GM18499 (cell line): ENCODE measurements around the gene C16orf78.

ENCODE experiments used
- ATAC-seq: cut with Tn5 transposase; IDR thresholded peaks from one replicate; pipeline ENCODE4 v1.9.1; 2021; ENCODE audit warnings: moderate number of reproducible peaks; ENCODE audit not compliant: insufficient read depth, unreplicated experiment

C16orf78 gene

DNA sequence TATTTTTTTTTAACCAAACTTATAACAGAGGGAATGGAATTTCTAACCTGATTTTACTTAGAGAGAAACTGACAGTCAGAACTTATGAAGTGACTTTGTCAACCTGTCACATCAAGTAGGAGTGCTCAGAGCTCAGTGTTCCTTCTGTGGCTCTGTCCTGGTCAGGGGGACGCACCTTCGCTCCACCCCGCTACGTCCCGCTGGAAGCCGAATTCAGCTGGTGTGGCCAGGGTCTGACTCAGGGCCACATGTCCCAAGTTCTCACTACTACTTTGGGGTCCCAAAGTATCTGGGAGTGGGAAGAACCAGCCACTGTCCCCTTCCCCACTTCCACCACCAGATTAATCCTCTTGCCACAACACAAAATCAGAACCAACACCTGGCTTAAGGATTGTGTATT lies 51.4 kb downstream of the C16orf78 start:
- ATAC-seq, result no peak

DNA sequence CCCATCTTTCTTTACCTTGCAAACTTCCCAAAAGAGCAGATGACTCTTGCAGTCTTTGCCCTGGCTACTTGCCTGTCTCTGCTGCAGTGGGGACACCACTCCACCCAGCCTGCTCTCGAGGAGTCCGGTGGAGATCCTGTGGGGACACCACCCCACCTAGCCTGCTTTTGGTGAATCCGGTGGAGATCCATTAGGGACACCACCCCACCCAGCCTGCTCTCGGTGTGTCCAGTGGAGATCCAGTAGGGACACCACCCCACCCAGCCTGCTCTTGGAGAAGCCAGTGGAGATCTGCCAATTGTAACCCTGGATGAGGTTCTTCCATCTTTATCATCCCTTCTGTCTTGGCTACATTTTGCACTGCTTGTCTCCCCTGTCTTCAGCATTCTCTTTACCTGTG lies 54.2 kb downstream of the C16orf78 start:
- no peak for ATAC-seq

DNA sequence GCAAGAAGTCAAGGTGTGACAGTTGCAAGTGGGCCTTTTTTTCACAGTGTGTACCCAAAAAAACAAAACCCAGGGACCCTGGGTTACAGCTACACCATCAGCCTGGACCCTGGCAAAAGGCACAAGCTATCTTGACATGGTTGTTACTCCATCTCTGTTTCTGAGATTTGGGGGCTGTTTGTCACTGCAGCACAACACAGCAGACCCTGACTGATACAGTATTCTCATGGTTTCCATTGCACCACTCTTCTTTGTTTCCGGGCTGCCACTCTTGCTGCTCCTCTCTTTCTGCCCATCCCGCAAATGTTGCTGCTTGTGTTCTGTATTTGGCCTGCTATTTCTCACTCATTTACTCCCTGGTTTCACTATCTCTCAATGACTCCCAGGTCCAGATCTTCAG lies 55.2 kb downstream of the C16orf78 start:
- no peak for ATAC-seq

DNA sequence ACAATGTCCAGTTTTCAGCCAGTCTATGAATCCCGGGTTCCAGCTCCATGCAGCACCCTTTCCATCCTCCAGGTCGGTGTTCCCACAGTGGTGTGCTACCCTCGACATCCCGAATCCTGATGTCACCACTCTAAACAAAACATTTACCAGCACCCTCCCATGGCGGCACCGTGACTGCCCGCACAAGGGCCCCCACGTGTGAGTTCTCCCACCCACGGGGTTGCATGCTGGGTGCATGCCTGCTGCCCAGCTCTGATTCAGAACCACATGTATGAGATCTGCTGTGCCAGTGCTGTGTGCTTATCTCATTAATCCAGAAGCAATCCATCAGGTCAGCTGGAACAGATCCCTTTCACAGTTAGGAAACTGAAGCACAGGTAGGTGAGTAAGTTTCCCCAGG lies 57.4 kb downstream of the C16orf78 start:
- ATAC-seq, result no peak

DNA sequence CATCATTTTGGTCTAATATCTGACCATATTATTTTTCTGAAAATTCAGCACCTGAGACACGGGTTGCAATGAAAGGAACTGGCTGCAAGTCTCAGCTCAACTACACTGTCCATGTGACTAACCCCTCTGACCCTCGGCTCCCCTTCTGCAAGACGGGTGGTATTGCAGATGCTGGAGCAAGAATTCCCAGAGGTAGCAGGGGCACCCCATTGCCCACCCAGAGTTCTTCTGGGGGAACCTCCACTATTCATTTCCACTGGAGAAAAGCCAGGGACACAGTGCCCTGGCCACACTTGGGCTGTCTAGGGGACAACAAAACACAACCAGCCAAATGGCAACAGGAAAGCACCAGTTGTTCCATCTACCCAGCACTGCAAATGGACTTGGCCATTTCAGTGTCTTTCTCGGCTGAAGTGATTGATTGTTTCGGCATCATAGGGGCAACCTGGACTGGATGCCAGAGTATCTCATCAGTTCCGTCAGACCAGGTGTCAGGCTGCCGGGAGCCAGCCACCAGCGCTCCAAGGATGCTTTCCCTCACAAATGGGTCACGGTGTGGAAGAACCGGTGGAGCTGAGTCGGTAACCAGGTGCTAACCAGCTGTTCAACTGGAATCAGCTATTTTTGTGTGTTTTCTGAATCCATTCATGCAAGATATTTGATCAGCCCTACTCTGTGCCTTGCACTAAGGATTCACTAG lies 58.1 kb downstream of the C16orf78 start:
- ATAC-seq, result no peak

DNA sequence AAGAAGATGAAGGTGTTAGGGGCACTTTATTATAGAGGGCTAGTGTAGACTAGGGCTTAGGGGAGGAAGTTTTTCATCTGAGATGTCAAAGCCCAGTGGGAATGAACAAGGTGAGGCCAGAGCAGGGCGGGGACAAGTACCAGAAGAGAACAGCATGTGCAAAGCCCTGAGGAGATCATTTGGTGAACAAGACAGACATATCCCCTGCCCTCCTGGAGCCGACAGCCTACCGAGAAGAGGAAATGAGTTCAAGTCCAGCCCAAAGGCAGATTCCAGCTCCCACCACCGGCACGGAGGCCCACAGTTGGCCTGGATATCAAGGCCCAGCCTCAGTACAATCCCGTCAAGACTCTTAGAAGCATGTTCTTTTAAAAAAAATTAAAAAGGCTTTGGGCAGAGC lies 61.1 kb downstream of the C16orf78 start:
- ATAC-seq, result no peak

DNA sequence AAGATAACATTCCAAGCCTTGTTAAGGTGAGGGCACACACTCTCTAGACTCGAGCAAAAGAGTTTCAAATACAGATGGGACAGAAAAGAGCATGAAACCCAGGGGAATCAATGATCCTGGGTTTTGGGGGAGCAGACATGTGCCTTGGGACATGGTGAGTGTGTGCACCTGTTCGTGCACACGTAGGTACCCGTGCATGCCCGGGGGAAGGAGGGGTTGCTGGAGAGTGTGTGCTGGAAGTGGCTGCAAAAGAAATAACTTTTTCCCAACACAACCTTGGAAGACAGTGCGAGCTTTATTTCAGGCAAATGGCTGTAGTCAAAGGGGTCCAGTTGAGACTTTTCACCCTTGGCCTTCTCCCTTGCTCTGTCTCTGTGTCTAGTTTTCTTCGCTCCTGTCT lies 62.6 kb downstream of the C16orf78 start:
- no peak for ATAC-seq

DNA sequence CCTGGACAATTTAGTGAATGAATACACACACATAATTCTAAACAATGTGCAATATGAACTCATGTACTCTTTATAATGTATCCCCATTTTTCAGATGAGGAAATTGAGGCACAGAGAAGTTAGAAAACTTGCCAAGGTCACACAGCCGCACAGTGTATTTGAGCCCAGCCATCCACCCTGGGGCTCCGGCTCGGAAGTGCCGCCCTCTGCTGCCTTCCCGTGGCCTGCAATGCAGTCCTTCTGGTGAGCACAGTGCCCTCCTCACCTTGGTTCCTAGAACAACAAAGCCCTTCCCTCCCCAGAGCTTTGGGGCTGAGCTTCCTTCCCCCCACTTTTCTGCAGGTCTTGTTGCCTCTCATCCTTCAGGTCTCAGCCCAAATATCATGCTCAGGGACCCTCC lies 63.7 kb downstream of the C16orf78 start:
- ATAC-seq, result no peak

DNA sequence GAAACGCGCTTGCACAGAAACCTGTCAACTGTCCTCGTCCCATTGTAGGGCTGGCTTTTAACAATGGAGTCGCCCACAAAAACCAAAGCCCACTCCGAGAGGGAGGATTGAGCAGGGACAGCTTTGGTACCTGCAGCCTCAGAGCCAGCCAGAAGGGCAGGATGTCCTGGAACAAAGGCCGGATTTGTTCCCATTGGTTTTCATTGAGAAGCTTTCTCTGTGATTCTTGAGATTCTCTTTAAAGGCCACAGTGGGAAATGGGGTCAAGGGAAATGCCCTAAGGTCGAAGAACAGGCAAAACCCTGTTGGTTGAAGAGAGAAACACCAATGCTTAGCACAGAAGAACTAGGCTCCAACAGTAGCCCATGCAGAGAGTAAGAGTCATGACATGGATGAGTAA lies 65.4 kb downstream of the C16orf78 start:
- no peak for ATAC-seq

DNA sequence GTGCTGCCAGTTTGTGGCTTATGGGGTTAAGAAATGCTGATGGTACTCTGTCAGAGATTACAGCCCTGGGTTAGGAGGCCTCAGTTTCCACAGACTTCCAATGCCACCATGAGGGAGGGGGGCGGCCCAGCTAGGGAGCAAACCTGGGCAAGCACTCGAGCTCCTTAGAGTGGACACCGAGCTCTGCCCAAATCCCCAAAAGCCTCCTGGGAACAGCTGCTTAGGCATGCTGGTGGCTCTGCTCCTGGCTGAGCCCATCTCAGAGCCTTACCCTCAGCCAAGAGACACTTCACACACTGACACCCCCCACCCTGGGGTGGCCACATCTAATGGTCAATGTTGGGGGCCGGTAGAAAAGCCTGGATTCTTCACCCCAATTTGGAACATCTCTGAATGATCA lies 66.1 kb downstream of the C16orf78 start:
- no peak for ATAC-seq

DNA sequence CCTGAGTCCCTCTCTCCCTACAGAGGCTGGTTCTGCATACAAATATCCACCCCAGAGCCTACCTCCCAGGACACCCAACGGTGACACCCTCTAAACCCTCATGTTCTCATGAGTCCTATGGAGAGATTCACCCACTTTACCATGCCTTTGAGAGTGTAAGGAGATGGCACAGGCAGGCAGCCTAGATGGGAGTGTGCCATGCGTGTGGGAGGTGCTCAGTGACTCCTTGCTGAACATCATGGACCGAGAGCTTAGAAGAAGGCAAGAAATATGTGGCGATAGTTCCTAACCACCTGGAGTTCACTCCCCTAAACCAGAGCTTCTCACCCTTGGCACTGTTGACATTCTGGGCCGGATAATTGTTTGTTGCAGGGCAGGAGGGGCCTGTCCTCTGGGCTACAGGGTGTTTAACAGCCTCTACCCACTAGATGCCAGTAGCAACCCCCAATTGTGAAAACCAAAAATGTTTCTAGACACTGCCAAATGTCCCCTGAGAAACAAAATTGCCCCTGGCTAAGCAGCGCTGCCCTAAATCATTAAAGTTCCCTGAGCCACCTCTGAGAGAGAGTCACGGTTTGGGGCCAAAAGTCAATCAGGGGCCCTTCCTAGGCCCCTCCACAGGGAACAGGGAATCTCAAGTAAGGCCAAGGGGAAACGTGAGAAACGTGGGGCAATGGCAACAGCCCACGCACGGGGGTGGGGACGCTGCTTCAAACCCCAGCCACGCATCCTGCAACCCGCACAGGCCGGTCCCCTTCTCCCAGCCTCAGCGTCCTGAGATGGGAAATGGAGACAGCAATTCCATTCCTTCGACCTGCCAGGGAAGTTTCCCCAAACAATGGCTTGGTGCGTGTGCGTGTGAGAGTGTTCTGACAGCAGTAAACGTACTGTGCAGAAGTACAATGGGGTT lies 66.8 kb downstream of the C16orf78 start:
- ATAC-seq, result no peak

DNA sequence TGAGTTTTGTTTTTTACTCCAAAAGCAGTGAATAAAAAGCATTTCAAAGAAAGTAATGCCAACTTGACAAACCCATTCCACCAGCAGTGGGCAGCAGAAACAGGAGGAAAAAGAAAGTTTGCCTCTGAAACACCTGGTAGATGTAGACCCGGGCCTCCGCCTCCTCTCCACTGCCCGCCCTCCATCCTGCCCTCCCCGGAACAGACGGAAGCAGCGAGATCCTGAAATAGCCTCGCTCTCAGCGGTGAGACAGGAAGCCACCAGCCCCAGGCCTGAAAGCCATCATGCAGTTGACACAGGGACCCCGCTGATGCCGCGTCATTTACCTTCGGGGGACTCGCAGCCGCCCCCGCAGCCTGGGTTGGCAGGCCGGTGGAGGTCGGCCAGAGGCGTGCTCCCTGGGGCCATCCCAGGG lies 67.8 kb downstream of the C16orf78 start:
- ATAC-seq, result peak; percentile 72

DNA sequence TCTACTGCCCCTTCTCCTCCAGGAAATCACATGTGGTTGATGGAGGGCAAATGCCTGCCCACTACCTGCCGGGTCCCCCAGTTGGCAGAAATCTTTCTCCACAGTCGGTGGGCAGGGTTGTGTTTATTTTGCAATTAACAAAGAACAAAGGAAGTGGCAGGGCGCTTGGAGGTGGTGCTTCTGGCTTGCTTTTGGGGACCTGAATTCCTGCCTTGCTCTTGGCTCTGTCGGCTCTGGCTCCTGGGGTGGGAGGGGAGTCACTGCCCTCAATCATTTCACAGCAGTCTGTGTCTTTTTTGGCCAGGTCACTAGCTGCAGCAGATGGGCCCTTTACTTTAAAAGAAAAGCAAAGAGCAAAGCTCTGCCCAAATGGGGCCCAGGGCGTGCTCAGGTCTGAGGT lies 69.2 kb downstream of the C16orf78 start:
- no peak for ATAC-seq

DNA sequence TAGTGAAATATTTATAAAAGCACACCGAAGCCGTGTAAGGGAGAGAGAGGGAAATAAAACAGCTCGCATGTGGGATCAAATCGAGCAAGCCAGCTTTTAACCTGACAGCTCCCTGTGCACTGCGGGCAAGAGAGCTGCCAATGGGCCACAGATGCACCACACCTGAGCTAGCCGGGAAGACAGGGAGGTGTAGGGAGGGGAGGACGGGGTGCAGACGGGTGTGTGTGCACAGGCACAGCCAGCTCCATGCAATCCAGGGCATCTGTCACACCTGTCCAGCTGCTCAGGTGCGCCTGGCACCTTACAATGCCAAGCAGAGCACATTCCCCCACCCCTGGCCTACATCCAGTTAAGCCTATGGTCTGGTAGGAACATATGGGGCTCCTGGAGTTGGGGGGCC lies 70.0 kb downstream of the C16orf78 start:
- ATAC-seq, result no peak

DNA sequence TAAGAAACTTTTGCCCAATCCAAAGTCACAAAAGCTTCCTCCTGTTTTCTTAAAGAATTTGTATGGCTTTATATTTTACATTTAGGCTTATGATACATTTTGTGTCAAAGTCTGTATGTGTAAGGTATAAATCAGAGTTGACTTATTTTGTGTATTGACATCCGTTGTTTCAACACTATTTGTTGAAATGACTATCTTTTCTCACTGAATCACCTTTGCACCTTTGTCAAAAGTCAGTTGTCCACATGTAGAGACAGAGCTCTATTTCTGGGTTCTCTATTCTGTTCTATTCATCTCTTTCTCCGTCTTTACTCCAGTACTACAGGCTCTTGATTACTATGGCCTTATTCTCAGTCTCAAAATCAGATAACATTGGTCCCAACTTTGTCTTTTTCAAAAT lies 73.2 kb downstream of the C16orf78 start:
- no peak for ATAC-seq
